PC-9 (cell line): ENCODE measurements around the gene SMIM14.

Experiments used
- EZH2 ChIP-seq: fragments of 200-600 bp; sonication (generic); IDR thresholded peaks from 2 replicates; pipeline ENCODE4 v1.8.0; 2017; ENCODE audit warnings: antibody characterized with exemption, low read depth
- TF ChIP-seq, protein P1 (sequence below): fragments of 200-600 bp; sonication (generic); conservative IDR thresholded peaks from 2 replicates; pipeline ENCODE4 v1.6.1; 2017; ENCODE audit warnings: mixed run types, antibody characterized with exemption, mild to moderate bottlenecking, moderate library complexity

DNA sequence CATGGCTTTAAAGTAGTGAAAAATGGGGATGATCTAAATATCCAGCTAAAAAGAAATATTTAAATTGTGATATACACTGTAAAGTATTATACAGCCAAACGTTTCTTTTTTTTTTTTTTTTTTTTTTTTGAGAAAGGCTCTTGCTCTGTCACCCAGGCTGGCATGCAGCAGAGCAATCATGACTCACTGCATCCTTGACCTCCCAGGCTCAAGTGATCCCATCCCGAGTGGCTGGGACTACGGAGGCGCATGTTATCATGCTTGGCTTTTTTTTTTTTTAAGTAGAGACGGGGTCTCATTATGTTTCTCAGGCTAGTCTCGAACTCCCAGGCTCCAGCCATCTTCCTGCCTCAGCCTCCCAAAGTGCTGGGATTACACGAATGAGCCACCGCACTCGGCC lies 17.1 kb downstream of the SMIM14 start:
- no peak for TF ChIP-seq EZH2
- TF ChIP-seq, protein P1, sequence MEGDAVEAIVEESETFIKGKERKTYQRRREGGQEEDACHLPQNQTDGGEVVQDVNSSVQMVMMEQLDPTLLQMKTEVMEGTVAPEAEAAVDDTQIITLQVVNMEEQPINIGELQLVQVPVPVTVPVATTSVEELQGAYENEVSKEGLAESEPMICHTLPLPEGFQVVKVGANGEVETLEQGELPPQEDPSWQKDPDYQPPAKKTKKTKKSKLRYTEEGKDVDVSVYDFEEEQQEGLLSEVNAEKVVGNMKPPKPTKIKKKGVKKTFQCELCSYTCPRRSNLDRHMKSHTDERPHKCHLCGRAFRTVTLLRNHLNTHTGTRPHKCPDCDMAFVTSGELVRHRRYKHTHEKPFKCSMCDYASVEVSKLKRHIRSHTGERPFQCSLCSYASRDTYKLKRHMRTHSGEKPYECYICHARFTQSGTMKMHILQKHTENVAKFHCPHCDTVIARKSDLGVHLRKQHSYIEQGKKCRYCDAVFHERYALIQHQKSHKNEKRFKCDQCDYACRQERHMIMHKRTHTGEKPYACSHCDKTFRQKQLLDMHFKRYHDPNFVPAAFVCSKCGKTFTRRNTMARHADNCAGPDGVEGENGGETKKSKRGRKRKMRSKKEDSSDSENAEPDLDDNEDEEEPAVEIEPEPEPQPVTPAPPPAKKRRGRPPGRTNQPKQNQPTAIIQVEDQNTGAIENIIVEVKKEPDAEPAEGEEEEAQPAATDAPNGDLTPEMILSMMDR: no peak
